HG03135 (cell line): ENCODE measurements around the gene PROM1.

Source experiments
- ATAC-seq: cut with Tn5 transposase; IDR thresholded peaks from one replicate; pipeline ENCODE4 v1.9.1; 2021; ENCODE audit warnings: mild to moderate bottlenecking, moderate library complexity; ENCODE audit not compliant: unreplicated experiment

PROM1 gene

GRCh38 chr4:15995826-15996225 is 88.0 kb downstream of the PROM1 start:
- ATAC-seq: no peak

DNA sequence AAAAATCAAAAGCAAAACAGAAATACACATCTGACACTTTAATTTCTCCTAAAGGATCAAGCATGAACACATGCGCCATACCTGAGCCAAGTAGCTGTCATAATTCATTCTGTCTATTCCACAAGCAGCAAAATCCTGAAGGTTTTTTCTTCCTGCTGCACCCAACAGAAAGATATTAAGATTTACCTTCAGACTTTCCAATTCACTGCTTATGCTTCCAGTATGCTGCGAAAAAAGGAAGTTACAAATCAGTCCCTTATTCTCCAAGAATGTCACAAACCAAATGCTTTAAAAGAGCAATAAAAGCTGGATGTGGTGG is 91.7 kb downstream of the PROM1 start:
- ATAC-seq: no peak

- no peak for ATAC-seq
These were observed 93.1 kb downstream of the PROM1 start for GRCh38 chr4:15990570-15991285.

- ATAC-seq: no peak
These were observed 94.4 kb downstream of the PROM1 start for GRCh38 chr4:15989424-15989823.

DNA sequence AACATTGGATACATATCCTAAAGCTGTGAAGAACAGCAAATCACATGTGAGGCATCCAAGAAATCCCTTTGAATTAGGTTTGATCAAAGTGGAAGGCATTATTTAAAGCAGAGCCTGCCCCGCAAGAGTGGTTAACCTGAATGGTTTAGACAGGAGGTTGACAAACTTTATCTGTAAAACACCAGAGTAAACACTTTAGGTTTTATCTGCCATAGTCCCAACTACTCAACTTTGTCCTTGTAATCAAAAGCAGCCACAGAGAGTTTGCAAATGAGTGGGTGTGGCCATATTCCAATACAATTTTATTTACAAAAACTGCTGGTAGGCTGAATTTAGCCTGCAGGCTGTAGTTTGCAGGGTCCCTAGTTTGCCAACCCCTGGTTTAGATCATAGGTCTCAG is 95.6 kb downstream of the PROM1 start:
- ATAC-seq: no peak

- no peak for ATAC-seq
These were observed 96.9 kb downstream of the PROM1 start for GRCh38 chr4:15986907-15987306.

DNA sequence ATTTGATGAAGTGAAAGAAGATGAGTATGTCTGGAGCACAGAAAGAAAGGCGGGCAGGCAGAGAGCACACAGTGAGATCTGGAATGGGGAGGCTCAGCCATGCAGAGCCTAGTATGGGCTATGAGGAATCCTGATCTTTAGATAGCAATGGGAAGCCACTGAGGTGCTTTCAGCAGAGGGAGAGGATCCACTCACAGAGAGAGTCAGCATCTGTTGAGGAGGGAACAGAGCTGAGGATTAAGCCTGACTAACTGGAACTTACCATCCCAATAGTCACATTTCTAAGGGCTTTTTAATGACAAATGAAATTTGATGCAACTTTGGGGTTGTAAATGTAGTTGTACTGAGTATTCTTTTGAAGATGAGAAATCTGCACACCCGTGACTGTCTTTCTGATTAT is 100.2 kb downstream of the PROM1 start:
- ATAC-seq: no peak

- no peak for ATAC-seq
These were observed 100.8 kb downstream of the PROM1 start for GRCh38 chr4:15982842-15983524.

GRCh38 chr4:15976456-15977447 is 107.1 kb downstream of the PROM1 start:
- no peak for ATAC-seq

- no peak for ATAC-seq
These were observed 112.6 kb downstream of the PROM1 start for GRCh38 chr4:15971068-15971801.

- ATAC-seq: no peak
These were observed 115.1 kb downstream of the PROM1 start for GRCh38 chr4:15968551-15969300.

DNA sequence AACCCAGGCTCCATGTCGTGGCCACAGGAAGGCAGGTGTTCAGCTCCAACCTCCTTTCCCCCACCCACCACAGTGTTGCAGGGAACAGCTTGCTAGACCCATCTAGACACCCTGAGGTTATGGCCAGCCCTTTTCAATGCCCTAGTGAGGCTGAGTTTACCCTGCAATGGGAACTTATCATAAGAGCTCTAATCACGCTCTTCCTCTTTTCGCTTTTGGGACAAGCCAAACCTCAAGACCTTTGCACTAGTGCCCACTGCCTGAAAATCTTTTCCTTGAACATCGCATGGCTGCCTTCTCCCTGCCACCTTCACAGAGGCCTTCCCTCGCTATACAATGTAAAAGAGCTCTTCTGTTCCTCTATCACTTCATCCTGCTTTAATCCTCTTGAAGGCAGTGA is 118.5 kb downstream of the PROM1 start:
- no peak for ATAC-seq

GRCh38 chr4:15964159-15964558 is 119.7 kb downstream of the PROM1 start:
- no peak for ATAC-seq

GRCh38 chr4:15963576-15963975 is 120.2 kb downstream of the PROM1 start:
- peak; percentile 73 for ATAC-seq

DNA sequence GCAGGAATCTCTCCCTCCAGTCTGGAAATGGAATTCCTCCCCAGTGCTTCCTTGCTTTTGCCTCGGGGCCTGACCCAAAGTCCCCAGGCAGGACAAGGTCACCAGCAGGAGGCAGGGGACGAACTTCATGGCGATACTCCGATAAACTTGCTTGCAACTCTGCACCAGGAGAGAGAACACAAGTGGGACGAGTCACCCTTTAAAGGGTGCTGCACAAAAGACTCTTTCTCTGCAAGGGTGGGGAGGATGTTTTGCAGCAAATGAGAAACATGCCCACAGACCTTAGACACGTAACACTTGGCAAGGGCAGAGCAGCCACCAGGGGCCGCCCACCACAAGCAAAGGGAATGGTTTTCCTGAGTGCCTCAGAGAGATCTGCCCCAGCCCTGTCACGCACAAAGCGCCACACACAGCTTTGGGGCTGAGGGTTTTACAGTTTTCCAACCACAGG is 120.8 kb downstream of the PROM1 start, which contains the start of gene FGFBP2:
Gene FGFBP2 (minus strand): TSS at position 175 of the 451 bp plus-strand sequence. CDS start 46 bp downstream, at position 129.
- ATAC-seq: peak; percentile 39

- no peak for ATAC-seq
These were observed 121.9 kb downstream of the PROM1 start for GRCh38 chr4:15961781-15962510.

- no peak for ATAC-seq
These were observed 125.3 kb downstream of the PROM1 start for GRCh38 chr4:15958562-15958961.

DNA sequence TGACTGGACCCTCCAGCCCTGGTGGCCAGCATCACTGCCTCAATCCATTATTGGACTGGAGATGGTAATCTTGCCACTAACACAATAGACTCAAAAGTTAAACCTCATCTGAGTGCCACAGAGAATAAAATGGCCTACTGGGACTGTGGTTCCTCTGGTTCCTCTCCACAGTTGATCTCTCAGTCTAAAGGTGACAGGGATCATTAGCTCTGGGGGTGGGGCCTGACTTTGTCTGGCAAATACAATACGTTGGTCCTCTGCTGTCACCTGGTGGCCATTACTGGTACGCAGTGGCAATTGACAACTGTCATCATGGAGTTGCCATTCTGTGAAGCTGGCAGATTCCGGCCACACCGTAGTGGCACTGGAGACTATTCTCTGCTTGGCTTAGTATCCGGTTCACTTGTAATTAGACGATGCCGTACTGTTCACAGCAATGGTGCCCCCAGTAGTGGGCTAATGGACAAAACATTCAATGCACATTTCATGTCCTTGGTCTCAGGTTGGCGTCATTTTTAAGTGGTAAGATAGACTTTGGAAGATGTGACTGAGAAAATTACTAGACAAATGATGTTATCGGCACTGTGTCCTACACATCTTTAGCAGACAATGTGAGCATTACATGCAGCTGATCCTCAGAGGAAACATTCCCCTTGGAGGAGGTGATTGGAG is 127.5 kb downstream of the PROM1 start:
- peak; percentile 88 for ATAC-seq

DNA sequence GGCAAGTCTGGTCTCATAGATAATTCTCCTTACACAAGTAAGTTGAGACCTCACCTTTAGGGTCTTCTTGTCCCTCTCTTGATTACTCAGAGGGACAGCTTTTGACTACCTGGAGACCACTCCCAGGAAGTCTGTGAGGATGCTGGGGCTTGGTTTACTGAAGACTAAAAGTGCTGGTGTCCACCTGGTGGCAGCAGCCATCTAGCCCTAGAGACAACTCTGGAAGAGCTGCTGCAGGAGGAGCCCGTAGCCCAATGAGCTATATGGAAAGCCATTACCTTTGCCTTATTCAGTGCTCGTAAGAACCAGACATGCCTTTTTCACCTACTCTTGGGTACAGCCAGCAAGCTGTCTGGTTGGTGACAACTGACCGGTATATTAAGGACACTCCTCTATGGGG is 128.2 kb downstream of the PROM1 start:
- ATAC-seq: no peak
